Measurements from ENCODE around the gene PRDM5. TPM values are rescaled to one million over a fixed set of nuclear protein-coding genes. Genes with fewer than 3 reads are reported as not detected.

The PRDM5 gene
- polyA plus RNA-seq, 1 donor (not counting 4 experiments of a cell fraction or from before 2014, with no cell fraction given): 3.6 TPM

GRCh38 chr4:120754590-120754989 lies 167.9 kb downstream of the PRDM5 start:
- DNase-seq (ENCODE audit: low read depth, low spot score) (no peak), FAIRE-seq (no peak)
- Histone ChIP-seq H2AFZ (ENCODE audit: control insufficient read depth, low read length) (no peak overlapping the region), H3K4me3 (ENCODE audit: control insufficient read depth in 2 of 3, extremely low read depth in 1 of 3, insufficient read depth in 2 of 3, low read depth in 1 of 3, low read length in 3 of 3) (no peak overlapping the region), H4K20me1 (ENCODE audit: control insufficient read depth, extremely low read depth, insufficient read depth, low read length) (no peaks in the 10 kb centered on the region), H3K36me3 (ENCODE audit: control insufficient read depth in 2 of 2, extremely low read depth in 1 of 2, insufficient read depth in 2 of 2, low read length in 2 of 2) (no peaks in the 10 kb centered on the region), H3K9ac (ENCODE audit: control insufficient read depth, extremely low read depth, insufficient read depth, low read length) (no peak overlapping the region), H3K9me1 (ENCODE audit: control insufficient read depth, extremely low read depth, insufficient read depth, low read length) (no peaks in the 10 kb centered on the region), H3K4me2 (ENCODE audit: control insufficient read depth, extremely low read depth, insufficient read depth, low read depth, low read length) (no peak overlapping the region), H3K79me2 (ENCODE audit: control insufficient read depth, insufficient read depth, low read length) (no peaks in the 10 kb centered on the region), H3K4me1 (ENCODE audit: control insufficient read depth, extremely low read depth, insufficient read depth, low read length) (no peaks in the 10 kb centered on the region), H3K27ac (ENCODE audit: control insufficient read depth, insufficient read depth, low read length) (no peak overlapping the region), H3K27me3 (ENCODE audit: control insufficient read depth, extremely low read depth, insufficient read depth, low read length) (no peaks in the 10 kb centered on the region), H3K9me3 (ENCODE audit: control insufficient read depth, low read depth, low read length) (no peaks in the 10 kb centered on the region)
- dilution Hi-C loops (cut with MboI; ENCODE audit: extremely low pct_ligation_motif_present, low sequenced_read_pairs): no loop called here
- TF ChIP-seq EZH2 (IDR thresholded peaks at IDR 0.05; ENCODE audit: low read length) (no peak), CTCF (optimal IDR thresholded peaks at IDR 0.05 in 1 of 3, IDR thresholded peaks at IDR 0.05 in 1 of 3, conservative IDR thresholded peaks at IDR 0.05 in 1 of 3; ENCODE audit: extremely low read depth in 1 of 3, insufficient read depth in 2 of 3, low read length in 3 of 3) (no peak)

- no peak overlapping the region for H3K9ac ChIP-seq (ENCODE audit: control insufficient read depth, extremely low read depth, insufficient read depth, low read length)
- no peaks in the 10 kb centered on the region for H3K27me3 ChIP-seq (ENCODE audit: control insufficient read depth, extremely low read depth, insufficient read depth, low read length)
- dilution Hi-C loops (cut with MboI; ENCODE audit: extremely low pct_ligation_motif_present, low sequenced_read_pairs): no loop called here
- no peak overlapping the region for H3K27ac ChIP-seq (ENCODE audit: control insufficient read depth, insufficient read depth, low read length)
- H3K4me2 ChIP-seq (ENCODE audit: control insufficient read depth, extremely low read depth, insufficient read depth, low read depth, low read length): no peak overlapping the region
- no peaks in the 10 kb centered on the region for H3K79me2 ChIP-seq (ENCODE audit: control insufficient read depth, insufficient read depth, low read length)
- no peaks in the 10 kb centered on the region for H3K9me3 ChIP-seq (ENCODE audit: control insufficient read depth, low read depth, low read length)
- no peak overlapping the region for H2AFZ ChIP-seq (ENCODE audit: control insufficient read depth, low read length)
- FAIRE-seq (no peak), DNase-seq (ENCODE audit: low read depth, low spot score) (no peak)
- no peak for TF ChIP-seq EZH2 (IDR thresholded peaks at IDR 0.05; ENCODE audit: low read length)
- TF ChIP-seq CTCF (optimal IDR thresholded peaks at IDR 0.05 in 1 of 3, IDR thresholded peaks at IDR 0.05 in 1 of 3, conservative IDR thresholded peaks at IDR 0.05 in 1 of 3; ENCODE audit: extremely low read depth in 1 of 3, insufficient read depth in 2 of 3, low read length in 3 of 3): no peak
- no peaks in the 10 kb centered on the region for H4K20me1 ChIP-seq (ENCODE audit: control insufficient read depth, extremely low read depth, insufficient read depth, low read length)
- no peaks in the 10 kb centered on the region for H3K4me1 ChIP-seq (ENCODE audit: control insufficient read depth, extremely low read depth, insufficient read depth, low read length)
- H3K4me3 ChIP-seq (ENCODE audit: control insufficient read depth in 2 of 3, extremely low read depth in 1 of 3, insufficient read depth in 2 of 3, low read depth in 1 of 3, low read length in 3 of 3): no peak overlapping the region
- H3K9me1 ChIP-seq (ENCODE audit: control insufficient read depth, extremely low read depth, insufficient read depth, low read length): no peaks in the 10 kb centered on the region
- H3K36me3 ChIP-seq (ENCODE audit: control insufficient read depth in 2 of 2, extremely low read depth in 1 of 2, insufficient read depth in 2 of 2, low read length in 2 of 2): no peaks in the 10 kb centered on the region
These were observed 168.7 kb downstream of the PRDM5 start for GRCh38 chr4:120753854-120754253.

Data from keratinocyte (primary cell).